GM12865 (cell line): ENCODE data around the gene KRT32.

Experiments used
- DNase-seq: peaks from one replicate; pipeline ENCODE4 v3.0.0; 2010; ENCODE audit warnings: low read depth
- H3K4me3 ChIP-seq: 2 replicates; pipeline ENCODE4 v1.5.1; 2011; ENCODE audit warnings: mild to moderate bottlenecking, low read depth, low read length, control low read depth
- TF ChIP-seq, protein P1 (sequence below): IDR thresholded peaks from 2 replicates; pipeline ENCODE4 v1.5.1; 2011; ENCODE audit warnings: low read length, control low read depth, low read depth, inconsistent platforms; ENCODE audit not compliant: insufficient read depth; ENCODE audit errors: missing control alignments

The KRT32 gene

DNA sequence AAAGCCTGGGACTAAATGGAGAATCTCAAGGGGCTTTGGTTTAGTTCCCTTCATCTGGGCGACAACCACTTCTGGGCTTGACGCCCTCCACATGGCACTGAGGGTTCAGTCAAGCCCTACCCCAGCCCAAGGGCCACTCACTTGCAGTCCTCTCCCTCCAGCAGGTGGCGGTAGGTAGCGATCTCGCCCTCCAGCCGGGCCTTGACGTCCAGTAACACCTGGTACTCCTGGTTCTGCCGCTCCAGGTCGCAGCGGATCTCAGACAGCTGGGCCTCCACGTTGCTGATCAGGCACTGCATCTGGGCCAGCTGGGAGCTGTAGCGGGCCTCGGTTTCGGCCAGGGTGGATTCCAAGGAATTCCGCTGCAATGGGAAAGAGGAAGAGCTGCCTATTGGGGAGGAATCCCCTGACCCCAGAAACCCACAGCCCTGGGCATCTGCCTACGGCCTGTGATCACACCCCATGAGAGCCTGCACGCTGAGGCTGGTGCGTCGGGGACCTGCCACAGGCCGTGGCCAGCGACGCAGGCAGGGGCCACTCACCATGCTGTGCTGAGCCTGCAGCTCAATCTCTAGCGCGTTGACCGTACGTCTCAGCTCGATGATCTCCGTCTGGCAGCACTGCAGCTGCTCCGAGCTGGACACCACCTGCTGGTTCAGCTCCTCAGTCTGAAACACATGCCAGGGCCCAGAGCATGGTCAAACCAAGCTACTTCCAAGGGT lies 19.8 kb upstream of the KRT32 start:
- H3K4me3 ChIP-seq: no peak overlapping the region
- peak; percentile 43 for DNase-seq

DNA sequence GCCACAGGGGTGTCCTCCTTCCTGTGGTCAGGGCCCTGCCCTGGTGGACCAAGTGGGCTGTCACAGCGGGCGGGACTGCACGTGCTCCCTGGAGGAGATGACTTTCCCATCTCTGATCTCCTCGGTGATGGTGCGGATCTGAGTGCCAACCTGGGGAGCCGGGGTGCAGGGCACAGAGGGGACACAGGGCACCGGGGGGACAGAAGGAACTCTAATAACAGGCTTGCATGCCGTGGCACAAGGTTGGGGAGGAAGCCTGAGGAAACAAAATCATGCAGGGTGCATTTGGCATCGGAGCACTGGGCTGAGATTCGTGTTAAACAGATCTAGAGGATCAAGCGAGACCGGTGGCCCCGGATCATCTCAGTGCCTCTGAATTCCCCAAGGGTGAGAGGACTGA lies 19.1 kb upstream of the KRT32 start:
- DNase-seq: no peak
- TF ChIP-seq, protein P1, sequence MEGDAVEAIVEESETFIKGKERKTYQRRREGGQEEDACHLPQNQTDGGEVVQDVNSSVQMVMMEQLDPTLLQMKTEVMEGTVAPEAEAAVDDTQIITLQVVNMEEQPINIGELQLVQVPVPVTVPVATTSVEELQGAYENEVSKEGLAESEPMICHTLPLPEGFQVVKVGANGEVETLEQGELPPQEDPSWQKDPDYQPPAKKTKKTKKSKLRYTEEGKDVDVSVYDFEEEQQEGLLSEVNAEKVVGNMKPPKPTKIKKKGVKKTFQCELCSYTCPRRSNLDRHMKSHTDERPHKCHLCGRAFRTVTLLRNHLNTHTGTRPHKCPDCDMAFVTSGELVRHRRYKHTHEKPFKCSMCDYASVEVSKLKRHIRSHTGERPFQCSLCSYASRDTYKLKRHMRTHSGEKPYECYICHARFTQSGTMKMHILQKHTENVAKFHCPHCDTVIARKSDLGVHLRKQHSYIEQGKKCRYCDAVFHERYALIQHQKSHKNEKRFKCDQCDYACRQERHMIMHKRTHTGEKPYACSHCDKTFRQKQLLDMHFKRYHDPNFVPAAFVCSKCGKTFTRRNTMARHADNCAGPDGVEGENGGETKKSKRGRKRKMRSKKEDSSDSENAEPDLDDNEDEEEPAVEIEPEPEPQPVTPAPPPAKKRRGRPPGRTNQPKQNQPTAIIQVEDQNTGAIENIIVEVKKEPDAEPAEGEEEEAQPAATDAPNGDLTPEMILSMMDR: no peak
- H3K4me3 ChIP-seq: no peak overlapping the region

More for the DNA sequence above, 19.8 kb upstream of the KRT32 start:
- TF ChIP-seq, protein P1: peak; percentile 59

DNA sequence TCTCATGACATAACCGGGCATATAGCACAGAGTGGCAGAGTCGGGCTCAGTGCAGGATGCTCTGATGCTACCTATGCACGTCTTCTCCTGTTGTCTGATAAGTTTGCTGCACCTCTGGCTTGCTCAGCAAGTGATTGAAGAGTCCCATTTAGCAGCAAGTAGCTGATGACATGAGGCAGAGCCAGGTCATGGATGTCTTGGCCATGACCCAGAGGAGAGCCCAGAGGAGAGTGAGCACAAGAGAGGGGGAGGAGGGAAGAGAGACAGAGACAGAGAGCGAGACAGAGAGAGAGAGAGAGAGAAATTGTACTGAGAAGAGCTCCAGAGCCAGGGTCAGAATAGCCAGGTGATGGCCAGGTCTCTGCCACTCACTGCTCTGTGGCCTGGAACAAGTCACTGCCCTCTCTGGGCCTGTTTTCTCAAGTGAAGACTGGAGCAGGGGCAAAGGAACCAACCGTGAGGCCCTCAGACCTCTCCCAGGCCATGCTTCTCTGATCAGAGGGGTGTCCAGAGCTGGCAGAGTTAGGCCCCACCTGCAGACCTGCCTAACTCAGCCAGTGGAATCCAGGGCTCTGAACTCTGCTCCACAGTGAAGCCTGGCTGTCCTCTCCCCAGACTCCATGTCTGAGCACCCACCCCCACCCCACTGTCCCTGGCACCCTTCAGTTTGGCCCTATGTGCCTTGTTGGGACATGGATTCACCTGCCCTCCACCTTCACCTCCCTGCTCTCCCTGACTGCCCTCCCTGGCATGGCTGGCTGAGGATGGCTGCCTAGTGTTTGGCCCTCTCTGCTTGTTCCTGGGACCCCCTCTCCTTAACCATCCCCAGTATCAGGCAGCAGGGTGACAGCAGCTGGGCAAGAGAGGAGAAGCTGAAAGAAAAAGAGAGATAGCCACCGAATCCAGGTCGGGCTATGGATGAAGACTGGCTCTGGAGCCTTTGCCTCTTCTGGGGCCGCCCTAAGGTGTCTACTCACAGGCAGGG lies 18.0 kb upstream of the KRT32 start:
- TF ChIP-seq, protein P1: no peak
- H3K4me3 ChIP-seq: no peak overlapping the region
- DNase-seq: no peak

DNA sequence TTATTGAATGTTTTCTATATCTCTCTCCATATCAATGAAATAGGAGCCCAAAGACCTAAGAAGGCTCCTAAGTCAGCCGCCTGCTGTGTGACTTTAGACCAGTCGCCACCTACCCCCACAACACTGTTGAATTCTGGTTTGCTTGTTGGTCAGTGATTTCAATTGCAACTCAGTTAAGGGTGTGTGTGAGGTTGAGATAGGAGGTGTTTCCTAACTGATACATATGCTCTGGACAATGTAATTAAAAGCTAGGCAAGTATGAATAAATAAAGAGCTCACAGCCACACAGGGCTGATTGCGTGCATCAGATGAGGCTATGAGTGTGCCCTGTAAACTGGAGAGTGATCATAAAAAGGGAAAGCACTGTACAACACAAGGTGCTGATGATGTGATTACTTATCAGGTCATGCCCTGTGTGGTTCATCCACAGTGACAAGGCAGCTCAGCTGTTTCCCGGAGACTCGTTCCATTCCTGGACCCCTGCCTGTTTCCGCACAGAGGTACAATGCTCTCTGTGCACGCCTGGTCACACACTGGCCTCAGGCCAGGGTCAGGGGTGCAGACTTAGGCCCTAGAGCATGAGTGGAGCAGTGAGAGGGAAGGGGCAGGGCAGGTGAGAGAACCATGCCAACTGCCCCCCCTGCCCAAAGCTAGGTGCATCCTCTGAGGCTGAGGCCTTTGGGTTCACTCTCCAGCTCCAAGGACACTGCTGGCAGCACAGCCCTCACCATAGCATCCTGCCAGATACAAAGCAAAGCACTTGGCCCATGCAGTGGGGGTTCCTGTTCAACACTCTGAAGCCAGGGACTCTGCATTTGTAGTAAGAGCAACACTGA lies 17.0 kb upstream of the KRT32 start:
- TF ChIP-seq, protein P1: no peak
- no peak for DNase-seq
- no peak overlapping the region for H3K4me3 ChIP-seq

DNA sequence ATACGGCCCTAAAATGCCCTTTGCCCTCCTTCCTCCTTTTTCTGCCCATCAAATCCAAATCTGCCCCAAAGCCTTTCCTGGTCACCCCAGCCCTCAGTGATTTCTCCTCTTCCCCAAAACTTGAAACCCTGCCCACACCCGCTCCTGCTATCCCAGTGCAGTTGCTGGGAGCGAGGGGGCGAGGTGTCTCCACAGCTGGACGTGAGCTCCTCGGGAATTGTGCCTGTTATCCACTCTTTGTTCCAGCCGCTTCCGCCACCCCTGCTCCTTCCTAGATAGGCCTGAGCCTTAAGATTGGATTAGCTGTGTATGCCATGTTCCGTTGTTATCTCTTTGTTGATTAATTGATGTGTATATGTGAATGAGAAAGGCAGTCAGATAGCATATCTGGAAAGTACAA lies 16.3 kb upstream of the KRT32 start:
- TF ChIP-seq, protein P1: no peak
- no peak overlapping the region for H3K4me3 ChIP-seq
- DNase-seq: no peak

DNA sequence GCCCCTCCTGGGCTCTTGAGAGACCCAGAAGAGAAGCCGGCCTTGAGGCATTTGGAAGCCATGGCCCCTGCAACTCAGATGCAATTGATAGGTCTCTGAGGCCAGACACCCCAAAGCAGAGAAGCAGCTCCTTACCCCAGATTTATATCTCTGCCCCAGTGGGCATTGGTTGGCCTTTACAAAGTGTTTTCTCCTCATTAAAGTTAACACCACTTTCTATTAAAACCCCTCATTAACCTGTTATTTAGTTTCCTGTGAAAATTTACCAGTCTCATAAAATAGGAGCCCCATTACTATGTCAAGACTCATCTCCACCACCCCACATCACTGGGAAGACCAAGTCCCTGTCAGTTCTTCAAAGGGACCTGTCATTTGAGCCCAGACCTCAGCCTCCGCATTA lies 13.8 kb upstream of the KRT32 start, which contains the start of gene KRT35:
Gene KRT35, minus strand, starts transcription at position 116 of the 400 bp plus-strand sequence. Its CDS starts 54 bp downstream, at position 62.
- no peak for DNase-seq

More for the DNA sequence above, 13.8 kb upstream of the KRT32 start, which contains the start of gene KRT35:
- TF ChIP-seq, protein P1: no peak
- no peak within 1 kb of the TSS for H3K4me3 ChIP-seq
